ENCODE measurements around the gene LST1.
"Not testable (repeated sequence)": the region's sequence is repeated elsewhere in the genome, so short reads cannot be mapped to it uniquely, and the experiment has no call there.

Gene LST1

DNA sequence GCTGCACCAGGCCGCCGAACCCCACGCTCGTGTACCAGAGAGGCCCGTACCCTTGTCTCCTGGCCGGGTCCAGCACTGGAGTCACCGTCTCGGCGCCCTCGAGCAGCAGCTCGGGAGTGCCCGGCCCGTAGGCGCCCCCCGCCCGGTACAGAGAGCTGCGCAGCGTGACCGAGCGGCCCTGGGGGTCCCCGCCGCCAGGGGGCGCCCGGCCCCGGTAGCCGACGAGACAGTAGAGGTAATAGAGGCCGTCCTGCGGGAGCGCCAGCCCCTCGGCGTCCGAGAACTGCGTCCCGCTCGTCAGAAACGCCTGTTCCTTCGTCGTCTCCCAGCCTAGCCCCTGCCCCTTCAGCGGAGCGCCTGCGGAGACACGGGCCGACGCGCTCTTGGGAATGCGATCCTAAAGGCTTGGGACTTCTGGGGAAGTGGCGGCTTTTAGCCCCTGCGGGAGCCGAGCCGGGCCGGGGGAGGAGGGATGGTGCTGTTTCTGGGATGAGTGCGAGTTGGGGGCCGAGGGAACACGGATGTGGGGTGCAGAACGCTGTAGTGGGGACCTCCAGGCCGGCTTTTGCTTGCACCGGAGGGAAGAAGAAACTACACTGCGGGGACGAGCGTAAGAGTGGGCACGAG lies 5.2 kb upstream of the LST1 start:
- peak; percentile 79 for DNase-seq (ENCODE audit: low read depth, low spot score)

DNA sequence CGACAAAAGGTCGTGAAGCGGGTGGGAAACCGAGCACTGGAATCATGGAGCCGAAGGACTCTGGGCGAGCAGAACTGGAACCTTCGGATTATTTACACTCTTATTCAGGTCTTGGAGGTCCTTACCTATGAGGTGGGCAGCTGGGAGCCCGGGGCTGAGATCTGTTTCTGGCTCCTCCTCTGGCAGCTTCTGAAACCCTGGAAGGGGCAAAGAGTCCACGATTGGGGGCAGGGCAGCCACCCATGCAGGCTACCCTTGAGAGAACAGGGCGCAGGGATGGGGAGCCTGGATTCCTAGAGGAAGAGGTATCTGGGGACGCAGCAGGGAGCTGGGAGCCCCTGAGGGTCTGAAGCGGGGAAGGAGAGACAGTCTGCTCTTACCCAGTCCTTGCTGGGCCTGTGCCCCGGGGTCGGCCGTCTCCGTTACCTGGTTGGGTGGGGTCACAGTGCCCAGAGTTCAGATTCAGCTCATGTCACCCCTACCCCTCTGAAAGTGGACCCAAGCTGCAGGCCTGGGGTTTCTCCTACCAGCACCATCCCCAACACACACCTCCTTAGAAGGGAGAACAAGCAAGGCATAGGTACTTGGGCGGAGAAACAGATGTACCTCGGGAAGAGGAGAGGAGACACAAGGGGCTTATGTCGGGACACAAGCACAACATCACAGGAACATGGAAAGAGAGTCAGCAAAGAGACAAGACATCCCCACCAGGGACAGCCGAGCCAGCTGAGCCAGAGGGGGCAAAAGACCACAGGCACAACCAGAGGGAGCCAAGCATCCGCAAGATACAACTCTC lies 4.4 kb upstream of the LST1 start:
- no peak for DNase-seq (ENCODE audit: low read depth, low spot score)

DNA sequence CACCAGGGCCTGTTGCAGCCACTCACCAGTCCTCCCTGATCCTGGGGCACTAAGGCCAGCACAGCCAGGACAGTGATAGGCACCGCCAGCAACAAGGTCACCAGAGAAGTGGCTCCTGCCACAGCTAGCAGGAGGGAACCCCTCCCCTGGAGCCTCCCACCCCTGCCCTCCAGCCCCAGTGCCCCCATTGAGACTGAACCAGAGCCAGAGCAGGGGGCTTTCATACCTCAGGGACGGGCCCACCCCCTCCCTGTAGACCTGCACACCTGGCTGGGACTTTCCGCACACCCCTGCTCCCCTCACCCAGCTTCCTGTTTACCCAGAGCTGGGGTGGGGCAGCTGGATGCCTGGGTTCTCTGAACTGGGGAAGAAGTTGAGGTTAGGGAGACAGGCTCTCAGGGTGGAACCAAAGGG lies 3.8 kb upstream of the LST1 start, which contains the start of gene LTB:
Gene LTB, minus strand, starts transcription at position 195 of the 414 bp plus-strand sequence. Its CDS starts 7 bp downstream, at position 188.
- DNase-seq (ENCODE audit: low read depth, low spot score), result peak; percentile 51

DNA sequence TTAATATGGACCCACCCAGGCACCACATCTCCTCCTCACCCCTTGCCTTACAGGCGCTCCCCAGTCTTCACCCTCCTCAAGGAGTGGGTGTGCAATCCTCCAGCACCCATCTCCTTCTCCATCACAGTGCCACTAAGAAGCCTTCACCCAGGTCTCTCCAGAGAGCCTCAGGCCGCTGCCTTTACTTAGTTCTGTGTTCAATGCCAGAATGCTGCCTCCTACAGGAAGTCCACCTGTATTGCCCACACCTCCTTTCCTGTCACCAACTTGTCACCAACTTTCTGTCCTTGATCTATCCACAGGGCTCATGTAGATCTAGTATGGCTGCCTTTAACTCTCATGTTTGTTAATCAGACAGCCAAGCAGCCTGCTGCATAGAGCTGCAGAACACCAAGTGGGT lies 586 bp upstream of the LST1 start:
- DNase-seq (ENCODE audit: low read depth, low spot score), result no peak

DNA sequence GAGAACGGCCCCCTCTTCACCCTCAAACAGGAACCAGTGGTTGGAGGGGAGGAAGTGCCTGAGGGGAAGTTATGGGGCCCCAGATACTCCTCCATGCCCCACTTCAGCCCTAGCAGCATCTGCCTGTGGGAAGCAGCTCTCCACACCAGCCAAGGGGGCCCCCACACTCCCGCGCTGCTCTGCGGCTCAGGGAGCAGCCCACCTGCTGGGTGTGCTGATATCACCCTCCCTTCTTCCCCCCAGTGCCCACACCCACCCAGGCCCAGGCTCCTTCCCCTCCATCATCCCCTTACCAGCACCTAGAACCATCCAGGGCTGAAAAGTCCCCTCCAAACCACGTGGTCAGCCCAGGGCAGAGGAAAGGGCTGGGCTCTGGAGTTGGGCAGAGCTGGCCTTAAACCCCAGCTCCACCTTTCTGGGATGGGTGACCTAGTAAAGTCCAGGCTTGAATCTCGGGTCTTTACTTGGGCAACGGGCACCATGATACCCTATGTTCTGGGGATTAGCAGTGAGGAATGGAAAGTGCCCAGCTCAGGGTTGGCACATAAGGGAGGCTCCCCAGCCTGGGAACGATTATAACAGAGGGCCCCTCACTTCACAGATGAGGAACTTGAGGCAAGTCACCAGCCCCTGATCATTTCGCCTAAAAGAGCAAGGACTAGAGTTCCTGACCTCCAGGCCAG lies 663 bp downstream of the LST1 start:
- no peak for DNase-seq (ENCODE audit: low read depth, low spot score)

DNA sequence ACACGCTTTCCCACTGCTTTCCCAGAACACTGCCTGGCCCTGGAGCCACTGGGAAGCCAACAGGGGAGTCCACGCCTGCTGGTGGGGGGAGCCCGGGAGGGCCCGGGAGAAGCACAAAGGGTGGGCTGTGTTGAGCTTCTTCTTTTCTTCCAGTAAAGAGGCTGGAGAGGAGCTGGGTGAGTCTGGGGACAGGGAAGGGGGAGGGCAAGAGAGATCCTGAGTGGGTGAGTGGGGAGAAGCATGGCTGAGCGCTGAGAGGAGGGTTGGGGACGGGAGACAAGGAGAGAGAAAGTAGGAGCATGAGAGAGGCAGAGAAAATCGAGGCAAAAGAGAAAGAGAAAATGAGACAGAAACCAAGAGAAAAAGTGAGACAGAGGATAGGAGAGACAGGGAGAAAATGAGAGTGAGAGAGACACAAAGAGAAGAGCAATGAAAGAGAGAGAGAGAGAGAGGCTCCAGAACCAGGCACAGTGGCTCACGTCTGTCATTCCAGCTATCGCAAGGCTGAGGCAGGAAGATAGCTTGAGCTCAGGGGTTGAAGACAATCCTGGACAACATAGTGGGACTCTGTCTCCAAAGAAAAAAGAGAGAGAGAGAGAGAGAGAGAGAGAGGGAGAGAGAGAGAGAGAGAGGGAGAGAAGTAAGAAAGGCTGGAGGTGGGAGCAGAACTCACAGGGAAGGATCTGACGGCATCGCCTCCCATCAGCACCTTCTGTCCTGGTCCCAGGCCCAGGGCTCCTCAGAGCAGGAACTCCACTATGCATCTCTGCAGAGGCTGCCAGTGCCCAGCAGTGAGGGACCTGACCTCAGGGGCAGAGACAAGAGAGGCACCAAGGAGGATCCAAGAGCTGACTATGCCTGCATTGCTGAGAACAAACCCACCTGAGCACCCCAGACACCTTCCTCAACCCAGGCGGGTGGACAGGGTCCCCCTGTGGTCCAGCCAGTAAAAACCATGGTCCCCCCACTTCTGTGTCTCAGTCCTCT lies 2.0 kb downstream of the LST1 start:
- DNase-seq (ENCODE audit: low read depth, low spot score), result no peak

DNA sequence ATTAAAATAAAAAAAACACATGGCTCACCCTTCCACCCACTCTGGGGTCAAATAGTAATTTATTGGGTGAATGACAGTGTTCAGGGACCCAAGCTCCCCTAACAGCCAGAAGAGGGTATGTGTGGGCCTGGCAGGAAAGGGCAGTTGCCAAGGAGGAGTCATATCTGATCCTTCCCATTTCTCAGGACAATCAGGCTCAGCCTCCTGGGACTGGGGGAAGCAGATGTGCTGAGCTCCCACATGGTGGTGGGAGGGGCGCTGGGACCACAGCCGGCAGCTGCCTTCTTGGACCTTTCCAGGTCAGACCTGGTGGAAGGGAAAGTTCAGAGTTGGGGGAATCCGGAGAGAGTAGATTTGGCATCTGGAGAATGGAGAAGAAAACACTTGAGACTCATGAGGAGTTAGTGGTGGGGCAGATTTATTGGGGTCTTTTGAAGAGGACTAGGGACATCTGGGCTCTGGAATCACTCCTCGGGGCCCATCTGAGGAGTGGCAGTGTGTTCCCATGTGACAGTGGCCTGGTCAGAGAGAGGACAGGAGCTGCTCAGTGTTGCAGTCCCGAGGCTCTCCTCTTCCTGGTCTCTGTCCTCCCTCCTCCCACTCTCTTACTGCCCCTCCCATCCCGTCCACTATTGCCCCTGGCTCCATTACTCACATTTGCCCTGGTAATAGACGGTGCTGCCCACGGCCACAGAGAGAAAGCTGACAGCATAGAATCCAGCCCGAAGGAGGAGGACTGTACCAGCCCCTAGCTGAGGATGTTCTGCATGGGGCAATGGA lies 3.0 kb downstream of the LST1 start:
- no peak for DNase-seq (ENCODE audit: low read depth, low spot score)

DNA sequence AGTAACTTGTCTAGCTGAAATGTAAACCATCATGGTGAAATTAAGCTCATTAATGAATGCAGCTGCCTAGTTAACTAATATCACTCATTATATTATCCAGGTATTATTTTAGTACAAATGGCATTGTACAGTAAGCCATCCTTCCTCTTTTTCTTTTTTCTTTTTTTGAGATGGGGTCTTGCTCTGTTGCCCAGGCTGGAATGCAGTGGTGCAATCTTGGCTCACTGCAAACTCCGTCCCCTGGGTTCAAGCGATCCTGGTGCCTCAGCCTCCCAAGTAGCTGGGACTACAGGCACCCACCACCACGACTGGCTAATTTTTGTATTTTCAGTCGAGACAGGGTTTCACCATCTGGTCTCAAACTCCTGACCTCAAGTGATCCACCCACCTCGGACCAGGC lies 4.6 kb downstream of the LST1 start:
- not testable (repeated sequence) for DNase-seq (ENCODE audit: low read depth, low spot score)

DNA sequence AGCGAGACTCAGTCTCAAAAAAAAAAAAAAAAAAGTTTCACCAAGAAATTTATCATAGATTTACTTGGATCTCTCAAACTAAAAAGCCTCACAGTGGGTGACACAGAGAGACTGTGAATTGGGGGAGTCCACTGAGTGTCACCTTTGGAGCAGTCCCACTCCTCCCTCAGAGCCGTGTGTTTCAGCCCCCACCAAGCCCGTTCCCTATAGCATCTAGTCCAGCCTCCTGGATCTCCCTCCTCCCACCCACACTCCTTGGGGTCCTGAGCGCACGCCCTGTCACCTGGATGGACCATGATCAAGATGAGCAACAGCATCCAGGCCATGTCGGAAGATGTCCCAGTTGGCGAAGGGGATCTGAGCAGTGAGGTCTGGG lies 6.3 kb downstream of the LST1 start:
- no peak for DNase-seq (ENCODE audit: low read depth, low spot score)

DNA sequence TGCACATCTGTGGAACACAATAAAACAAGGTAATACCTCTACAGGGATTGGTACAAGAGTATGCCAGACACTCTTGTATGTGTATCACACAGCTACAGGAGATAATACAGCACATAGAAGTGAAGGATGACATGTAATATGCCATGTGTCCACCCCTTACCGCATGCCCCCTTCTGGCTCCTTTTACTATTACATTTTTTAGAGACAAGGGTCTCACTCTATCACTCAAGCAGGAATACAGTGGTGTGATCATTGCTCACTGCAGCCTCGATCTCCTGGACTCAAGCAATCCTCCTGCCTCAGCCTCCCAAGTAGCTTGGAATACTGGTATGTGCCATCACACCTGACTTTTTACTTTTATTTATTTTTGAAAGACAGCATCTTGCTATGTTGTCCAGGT lies 10.9 kb downstream of the LST1 start:
- no peak for DNase-seq (ENCODE audit: low read depth, low spot score)

DNA sequence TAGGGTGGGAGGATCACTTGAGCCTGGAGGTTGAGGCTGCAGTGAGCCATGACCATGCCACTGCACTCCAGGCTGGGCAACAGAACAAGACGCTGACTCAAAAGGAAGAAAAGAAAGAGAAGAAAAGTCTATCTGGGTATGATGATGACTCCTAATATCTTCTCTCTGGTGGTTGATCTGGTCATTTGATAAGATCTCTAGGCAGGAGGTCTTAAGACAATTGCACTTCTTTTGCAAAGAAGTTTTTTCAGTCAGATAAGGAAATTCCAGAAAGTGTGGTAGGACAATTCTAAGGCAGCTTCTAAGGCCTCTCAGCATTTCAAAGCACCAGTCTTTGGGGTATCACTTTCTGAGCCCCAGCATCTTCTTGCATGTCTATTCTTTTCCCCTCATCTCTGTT lies 21.2 kb downstream of the LST1 start:
- no peak for DNase-seq (ENCODE audit: low read depth, low spot score)

DNA sequence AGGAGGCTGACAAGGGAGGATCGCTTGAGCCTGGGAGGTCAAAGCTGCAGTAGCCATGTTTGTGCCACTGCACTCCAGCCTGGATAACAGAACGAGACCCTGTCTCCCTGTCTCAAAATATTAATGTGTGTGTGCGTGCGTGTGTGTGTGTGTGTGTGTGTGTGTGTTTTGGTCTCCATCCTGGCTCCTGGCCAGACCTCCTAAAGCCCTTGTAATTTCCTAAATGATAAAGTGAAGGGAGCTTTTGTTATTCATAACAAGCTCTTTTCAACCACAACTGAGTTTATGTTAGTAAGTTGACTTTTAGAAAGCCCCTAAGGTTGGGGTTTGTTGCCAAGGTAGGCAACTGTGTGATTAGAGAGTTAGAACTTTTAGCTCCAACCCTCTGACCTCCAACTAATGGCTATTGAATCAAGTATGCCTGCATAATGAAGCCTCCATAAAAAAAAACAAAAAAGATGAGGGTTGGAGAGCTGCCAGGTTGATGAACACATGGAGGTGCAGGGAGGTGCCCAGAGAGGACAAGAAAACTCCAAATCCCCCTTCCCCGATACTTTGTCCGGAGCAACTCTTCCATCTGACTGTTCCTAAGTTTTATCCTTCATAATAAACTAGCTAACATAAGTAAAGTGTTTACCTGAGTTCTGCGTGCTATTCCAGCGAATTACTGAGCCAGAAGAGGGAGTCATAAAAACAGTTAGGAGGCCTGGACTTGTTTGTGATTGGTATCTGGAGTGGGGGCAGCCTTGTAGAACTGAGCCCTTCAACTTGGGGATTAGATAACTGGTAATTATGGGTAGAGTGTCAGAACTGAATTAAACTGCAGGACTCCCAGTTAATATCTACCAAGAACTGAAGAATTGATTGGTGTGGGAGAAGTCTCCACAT lies 23.7 kb downstream of the LST1 start:
- DNase-seq (ENCODE audit: low read depth, low spot score), result no peak

DNA sequence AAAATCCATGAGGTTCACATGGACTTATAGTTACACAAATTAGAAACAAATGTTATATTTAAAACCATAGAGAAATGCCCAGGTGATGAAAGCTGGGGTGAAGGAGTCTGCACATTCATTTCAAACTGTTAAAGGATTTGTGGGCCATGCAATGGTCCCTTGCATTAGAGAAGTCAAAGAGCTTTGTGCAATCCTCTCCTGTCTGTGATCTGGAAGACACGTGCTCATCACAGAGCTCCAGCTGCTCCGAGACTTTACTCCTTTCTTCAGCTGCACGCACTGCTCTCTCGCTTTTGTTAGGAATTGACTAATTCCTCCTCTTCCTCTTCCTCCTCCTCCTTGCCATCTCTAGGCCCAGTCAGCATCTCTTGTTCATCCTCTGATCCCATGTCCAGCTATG lies 24.9 kb downstream of the LST1 start:
- no peak for DNase-seq (ENCODE audit: low read depth, low spot score)

DNA sequence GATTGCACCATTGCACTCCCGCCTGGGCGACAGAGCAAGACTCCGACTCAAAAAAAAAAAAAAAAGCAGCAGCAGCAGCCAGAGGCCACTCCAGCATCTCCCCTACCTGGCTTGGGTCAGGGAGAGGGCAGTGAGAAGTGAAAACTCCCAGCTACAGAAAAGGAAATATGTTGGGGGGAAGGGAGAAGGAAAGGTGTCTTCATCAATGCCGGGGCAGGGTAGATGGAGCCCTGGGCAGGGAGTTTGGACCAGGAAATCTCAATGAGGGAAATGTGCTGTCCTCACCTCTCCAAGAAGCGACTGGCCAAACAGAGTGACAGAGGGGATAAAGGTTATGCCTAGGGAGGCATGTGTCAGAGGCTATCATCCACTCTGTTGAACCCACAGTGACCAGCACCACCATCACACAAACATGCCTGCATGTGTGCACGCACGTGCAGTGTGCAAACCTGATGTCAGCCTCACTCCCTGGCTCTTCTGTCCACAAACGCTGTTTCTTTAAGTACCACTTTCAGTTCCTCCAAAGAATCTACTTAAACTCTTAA lies 28.1 kb downstream of the LST1 start:
- no peak for DNase-seq (ENCODE audit: low read depth, low spot score)

DNA sequence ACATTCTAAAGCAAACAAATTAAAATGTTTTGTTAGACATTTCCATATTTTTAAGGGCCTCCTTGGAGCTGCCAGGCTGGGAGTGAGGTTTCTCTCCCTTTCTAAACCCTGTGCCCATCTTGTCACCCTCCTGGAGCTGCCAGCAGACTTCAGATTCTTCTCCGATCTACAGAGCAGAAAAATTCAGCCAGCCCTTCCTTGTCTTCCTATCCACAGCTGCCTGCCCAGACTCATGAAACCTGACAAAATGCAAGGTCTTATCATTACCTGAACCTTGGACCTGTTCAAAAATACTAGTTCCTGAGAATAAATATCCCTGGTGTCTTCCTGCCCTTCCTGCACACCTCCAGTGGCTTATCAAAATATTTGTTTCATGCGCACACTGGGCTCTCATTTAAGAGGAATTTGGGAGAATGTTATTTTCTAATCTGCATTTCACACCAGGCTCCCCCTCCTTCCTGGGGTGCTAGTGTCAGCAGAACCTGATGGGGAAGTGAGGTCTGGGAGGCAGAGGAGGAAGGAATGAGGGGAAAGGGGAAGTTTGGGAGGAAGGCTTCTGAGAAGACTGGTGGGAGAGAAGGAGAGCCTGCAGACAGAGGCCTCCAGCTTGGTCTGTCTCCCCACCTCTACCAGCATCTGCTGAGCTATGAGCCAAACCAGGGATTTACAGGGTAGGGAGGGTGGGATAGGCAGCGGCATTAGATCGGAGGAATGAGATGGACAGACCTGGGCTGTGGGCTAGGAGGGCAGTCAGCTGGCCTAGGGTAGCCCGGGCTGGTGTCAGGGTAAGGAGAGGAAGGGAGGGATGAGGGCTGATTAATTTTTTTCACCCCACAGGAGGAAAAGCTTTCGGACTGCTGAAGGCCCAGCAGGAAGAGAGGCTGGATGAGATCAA lies 28.9 kb downstream of the LST1 start, which contains the start of gene AIF1:
Gene AIF1, plus strand, starts transcription at position 551 of the 895 bp plus-strand sequence. Its CDS starts 96 bp downstream, at position 647.
- DNase-seq (ENCODE audit: low read depth, low spot score), result no peak

DNA sequence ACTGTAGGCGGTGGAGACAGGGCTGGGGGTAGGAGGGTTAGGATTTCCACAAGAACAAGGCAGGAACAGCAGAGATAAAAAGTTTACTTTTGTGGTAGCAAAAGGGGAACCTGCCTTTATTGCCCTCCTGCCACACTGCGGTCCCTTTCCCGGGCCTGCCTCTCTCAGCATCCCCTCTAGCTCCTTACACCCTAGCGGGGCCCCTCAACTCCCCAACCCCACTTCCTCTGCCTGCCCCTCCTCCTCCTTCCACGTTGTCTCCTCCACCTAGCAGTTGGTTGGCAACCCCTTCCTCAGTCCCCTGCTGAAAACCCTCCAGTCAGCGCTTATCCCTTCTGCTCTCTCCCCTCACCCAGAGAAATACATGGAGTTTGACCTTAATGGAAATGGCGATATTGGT lies 29.7 kb downstream of the LST1 start:
- DNase-seq (ENCODE audit: low read depth, low spot score), result no peak

DNA sequence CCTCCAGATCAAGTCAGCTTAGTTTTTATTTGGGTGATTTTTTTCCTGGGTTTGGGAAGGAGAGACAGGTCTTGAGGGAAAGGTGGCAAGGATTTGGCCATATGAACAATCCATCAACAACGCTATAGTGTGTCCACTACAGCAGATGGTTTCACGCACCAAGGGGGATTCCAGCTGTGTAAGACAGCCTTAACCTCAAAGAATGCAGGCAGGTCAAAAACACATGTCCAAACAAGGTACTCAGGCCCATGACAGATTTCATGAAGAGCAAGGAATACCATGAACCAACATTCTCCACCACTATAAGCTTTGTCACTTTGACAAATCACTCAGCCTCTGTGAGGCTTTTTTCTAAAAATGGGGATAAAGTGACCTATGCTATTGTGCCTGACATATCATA lies 30.9 kb downstream of the LST1 start:
- DNase-seq (ENCODE audit: low read depth, low spot score), result no peak

All from activated CD4-positive, CD25-positive, alpha-beta regulatory T cell treated with anti-CD3 and anti-CD28 coated beads, Interleukin-2, amount 50 U/mL, for 16 hours (primary cell).